Body of pancreas (tissue), 4 donors: Measurements from ENCODE around the gene EFCAB5. TPM values are rescaled to one million over a fixed set of nuclear protein-coding genes. Genes with fewer than 3 reads are reported as not detected.

Experiments
- ATAC-seq: fragments of 150-250 bp; one replicate; pipeline ENCODE4 v1.9.1; 2016
- DNase-seq, 4 donors: peaks; one replicate each; pipeline ENCODE4 v3.0.0-alpha.2; 2019
- H3K27ac ChIP-seq, 4 donors: fragments of 200-600 bp; sonication (generic); 1 replicate in 3 of 4; 2 replicates in 1 of 4; pipeline versions ENCODE4 v1.5.1 to v1.6.1; 2016 to 2019; ENCODE audit warnings: mild to moderate bottlenecking in 1 of 4, mixed read lengths in 1 of 4, moderate library complexity in 1 of 4
- H3K27me3 ChIP-seq, 2 donors: fragments of 200-600 bp; sonication (generic); one replicate each; pipeline ENCODE4 v1.6.0; 2016; ENCODE audit warnings: mild to moderate bottlenecking in 1 of 2
- H3K36me3 ChIP-seq, 2 donors: fragments of 200-600 bp; sonication (generic); replicated peaks in 1 of 2; 2 replicates each; pipeline ENCODE4 v1.5.1; 2016; ENCODE audit warnings: low read depth in 2 of 2; ENCODE audit not compliant: insufficient read depth in 1 of 2
- H3K4me1 ChIP-seq: fragments of 200-600 bp; sonication (generic); one replicate; pipeline ENCODE4 v1.6.0; 2016
- H3K4me3 ChIP-seq, 2 donors: fragments of 200-600 bp; sonication (generic); 1 replicate in 1 of 2; 2 replicates in 1 of 2; pipeline ENCODE4 v1.5.1; 2016 to 2019
- H3K9me3 ChIP-seq, 3 donors: fragments of 200-600 bp; sonication (generic); 1 replicate in 2 of 3; 2 replicates in 1 of 3; pipeline ENCODE4 v1.5.1; 2016
- POLR2A ChIP-seq, 3 donors: fragments of 450-650 bp; IDR thresholded peaks; one replicate each; pipeline ENCODE4 v1.6.1; 2016; ENCODE audit warnings: antibody characterized with exemption in 3 of 3, mild to moderate bottlenecking in 2 of 3
- WGBS, 2 donors: methylation state at CpG; one replicate each; pipeline ENCODE4 v1.1.5; 2017; 5-methylcytosine and 5-hydroxymethylcytosine counted together
- intact Hi-C: fragments of 100-400 bp; cut with DNase I; formaldehyde crosslinking; loops from one replicate; pipeline ENCODE4 v1.15.1; 2023
- total RNA-seq, 2 donors: library from RNA; depleted of rRNA; stranded (reverse); fragments of >200 nt; gene quantifications; one replicate each; pipeline ENCODE4 v1.1.0, GENCODE V29; 2016
- TF ChIP-seq, protein P1 (sequence below), 7 experiments: fragments of 450-650 bp in 4 of 7; fragments of 200-600 bp in 3 of 7; sonication (generic) in 3 of 7; IDR thresholded peaks; one replicate each; pipeline ENCODE4 v1.5.1; 2016 to 2019; ENCODE audit warnings: antibody characterized with exemption in 7 of 7

Gene EFCAB5
- total RNA-seq, 2 donors from 2014 or later: under 0.01 TPM; not detected in 1

DNA sequence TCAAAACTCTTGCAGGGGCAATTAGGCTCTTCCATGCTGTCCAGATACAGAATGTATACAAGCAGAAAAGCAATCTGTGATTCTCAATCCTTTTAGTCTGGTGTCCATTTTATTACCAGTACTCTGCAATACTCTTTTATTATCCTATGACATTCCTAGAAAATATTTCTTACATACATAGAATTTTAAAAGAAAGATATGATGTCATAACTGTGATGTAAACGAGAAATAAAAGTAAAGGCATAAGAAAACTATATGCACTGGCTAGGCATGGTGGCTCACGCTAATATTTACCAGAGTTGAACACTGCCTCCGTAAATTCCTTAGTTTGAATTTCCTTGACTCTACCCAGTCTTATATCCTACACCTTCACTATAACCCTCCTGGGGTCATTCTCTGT, 55.0 kb downstream of the EFCAB5 start:
- Histone ChIP-seq H3K4me3 (no peak overlapping the region), H3K27me3 (no peaks in the 10 kb centered on the region), H3K27ac (no peak overlapping the region), H3K9me3 (no peaks in the 10 kb centered on the region), H3K4me1 (no peaks in the 10 kb centered on the region), H3K36me3 (no peaks in the 10 kb centered on the region)
- ATAC-seq (no peak), DNase-seq (no peak)
- WGBS, 2 donors: 84 to 88% methylated on average over 3 of the region's 3 CpGs
- no peak for TF ChIP-seq POLR2A (IDR thresholded peaks at IDR 0.05)
- TF ChIP-seq, protein P1, sequence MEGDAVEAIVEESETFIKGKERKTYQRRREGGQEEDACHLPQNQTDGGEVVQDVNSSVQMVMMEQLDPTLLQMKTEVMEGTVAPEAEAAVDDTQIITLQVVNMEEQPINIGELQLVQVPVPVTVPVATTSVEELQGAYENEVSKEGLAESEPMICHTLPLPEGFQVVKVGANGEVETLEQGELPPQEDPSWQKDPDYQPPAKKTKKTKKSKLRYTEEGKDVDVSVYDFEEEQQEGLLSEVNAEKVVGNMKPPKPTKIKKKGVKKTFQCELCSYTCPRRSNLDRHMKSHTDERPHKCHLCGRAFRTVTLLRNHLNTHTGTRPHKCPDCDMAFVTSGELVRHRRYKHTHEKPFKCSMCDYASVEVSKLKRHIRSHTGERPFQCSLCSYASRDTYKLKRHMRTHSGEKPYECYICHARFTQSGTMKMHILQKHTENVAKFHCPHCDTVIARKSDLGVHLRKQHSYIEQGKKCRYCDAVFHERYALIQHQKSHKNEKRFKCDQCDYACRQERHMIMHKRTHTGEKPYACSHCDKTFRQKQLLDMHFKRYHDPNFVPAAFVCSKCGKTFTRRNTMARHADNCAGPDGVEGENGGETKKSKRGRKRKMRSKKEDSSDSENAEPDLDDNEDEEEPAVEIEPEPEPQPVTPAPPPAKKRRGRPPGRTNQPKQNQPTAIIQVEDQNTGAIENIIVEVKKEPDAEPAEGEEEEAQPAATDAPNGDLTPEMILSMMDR (IDR thresholded peaks at IDR 0.05): no peak
- intact Hi-C loops: no loop called here

DNA sequence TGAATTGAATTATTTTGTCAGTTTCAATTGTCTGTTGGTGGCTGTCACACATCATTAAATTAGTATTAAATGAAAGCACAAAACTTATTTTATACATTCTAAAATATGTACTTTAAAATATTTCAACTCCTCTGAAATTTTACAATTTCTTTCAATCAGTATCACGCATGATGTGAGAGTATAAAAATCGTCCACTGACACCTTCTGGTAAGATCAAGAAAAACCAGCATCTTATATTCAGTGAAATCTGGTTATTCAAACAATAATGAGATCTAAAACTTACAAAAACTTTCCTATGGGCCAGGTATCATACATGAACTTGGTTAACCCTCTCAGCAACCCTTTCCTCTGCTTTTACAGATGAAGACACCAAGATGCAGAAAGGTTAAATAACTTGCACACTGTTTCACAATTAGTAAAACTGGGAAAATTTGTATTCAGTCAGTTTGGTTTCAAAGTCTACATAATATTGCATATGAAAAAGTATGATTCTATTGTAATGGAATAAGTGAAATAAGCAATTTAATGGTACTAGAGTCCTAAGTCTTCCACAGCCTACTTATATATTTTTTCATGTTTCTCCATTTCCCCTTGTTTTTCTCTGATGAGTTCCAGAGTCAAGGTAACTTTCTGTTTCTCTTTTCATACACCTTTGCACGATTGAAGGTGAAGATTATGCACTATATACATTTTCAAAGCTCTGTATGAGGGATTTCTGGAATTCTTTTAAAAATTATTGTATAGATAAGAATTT, 58.7 kb downstream of the EFCAB5 start:
- no peak for TF ChIP-seq POLR2A (IDR thresholded peaks at IDR 0.05)
- TF ChIP-seq, protein P1 (IDR thresholded peaks at IDR 0.05): no peak
- H3K36me3 ChIP-seq: no peaks in the 10 kb centered on the region
- H3K27ac ChIP-seq: no peak overlapping the region
- intact Hi-C loops: no loop called here
- no peaks in the 10 kb centered on the region for H3K27me3 ChIP-seq
- ATAC-seq (no peak), DNase-seq (no peak)
- WGBS, 2 donors: 46 to 48% methylated on average over 3 of the region's 3 CpGs
- H3K4me1 ChIP-seq: no peaks in the 10 kb centered on the region
- no peaks in the 10 kb centered on the region for H3K9me3 ChIP-seq
- H3K4me3 ChIP-seq: no peak overlapping the region

DNA sequence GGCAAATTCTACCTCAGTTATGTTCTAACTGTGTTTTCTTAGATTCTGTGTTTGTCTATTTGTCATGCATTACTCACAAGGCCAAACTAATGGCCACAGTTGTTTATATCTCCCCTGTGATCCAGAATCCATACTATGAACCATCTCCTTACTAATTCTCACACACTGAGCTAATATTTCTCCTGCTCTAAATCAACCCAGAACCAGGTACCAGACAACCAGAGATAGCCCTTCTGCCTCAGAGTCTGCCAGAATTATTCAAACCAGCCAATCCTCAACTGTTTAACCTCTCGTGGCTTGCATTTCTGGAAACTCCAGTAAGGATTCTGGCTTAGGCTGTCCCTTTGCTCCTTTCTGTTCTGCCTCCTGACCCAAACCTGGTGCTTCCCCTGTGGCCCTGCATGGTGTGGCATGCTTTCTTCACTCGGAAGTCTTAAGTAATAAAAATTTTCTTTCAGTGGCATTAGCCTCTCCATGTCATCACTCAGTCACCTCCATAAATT, 59.4 kb downstream of the EFCAB5 start:
- intact Hi-C loops: no loop called here
- no peaks in the 10 kb centered on the region for H3K27me3 ChIP-seq
- H3K9me3 ChIP-seq: no peaks in the 10 kb centered on the region
- no peaks in the 10 kb centered on the region for H3K36me3 ChIP-seq
- TF ChIP-seq, protein P1 (IDR thresholded peaks at IDR 0.05): no peak
- TF ChIP-seq POLR2A (IDR thresholded peaks at IDR 0.05): no peak
- peaks cover 3% of the 10 kb centered on the region for H3K4me1 ChIP-seq
- H3K27ac ChIP-seq: no peak overlapping the region
- 65% methylated on average over 2 of the region's 2 CpGs for WGBS, 2 donors
- no peak for ATAC-seq
- H3K4me3 ChIP-seq: no peak overlapping the region
- no peak for DNase-seq

DNA sequence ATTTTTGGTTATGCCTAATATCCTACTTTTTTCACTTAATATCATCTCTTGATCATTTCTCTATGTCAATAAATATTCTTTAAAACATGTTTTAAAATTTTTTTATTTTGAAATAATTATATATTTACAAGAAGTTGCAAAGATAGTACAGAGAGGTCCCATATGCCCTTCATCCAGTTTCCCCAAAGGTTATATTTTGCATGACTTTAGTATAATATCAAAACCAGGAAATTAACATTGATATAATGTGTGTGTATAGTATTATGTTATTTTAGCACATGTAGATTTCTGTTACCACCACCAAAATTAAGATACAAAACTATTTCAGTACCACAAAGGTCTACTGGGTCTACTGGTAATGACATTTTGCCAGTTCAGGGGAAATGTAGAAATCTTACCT, 60.7 kb downstream of the EFCAB5 start:
- H3K36me3 ChIP-seq: no peaks in the 10 kb centered on the region
- ATAC-seq: no peak
- DNase-seq: no peak
- H3K27ac ChIP-seq: no peak overlapping the region
- no peaks in the 10 kb centered on the region for H3K9me3 ChIP-seq
- H3K27me3 ChIP-seq: no peaks in the 10 kb centered on the region
- intact Hi-C loops: no loop called here
- H3K4me3 ChIP-seq: no peak overlapping the region
- peaks cover 6% of the 10 kb centered on the region for H3K4me1 ChIP-seq
- TF ChIP-seq POLR2A (IDR thresholded peaks at IDR 0.05): no peak
- TF ChIP-seq, protein P1 (IDR thresholded peaks at IDR 0.05): no peak
